ENCODE data around the gene PRSS38.

PRSS38 gene

DNA sequence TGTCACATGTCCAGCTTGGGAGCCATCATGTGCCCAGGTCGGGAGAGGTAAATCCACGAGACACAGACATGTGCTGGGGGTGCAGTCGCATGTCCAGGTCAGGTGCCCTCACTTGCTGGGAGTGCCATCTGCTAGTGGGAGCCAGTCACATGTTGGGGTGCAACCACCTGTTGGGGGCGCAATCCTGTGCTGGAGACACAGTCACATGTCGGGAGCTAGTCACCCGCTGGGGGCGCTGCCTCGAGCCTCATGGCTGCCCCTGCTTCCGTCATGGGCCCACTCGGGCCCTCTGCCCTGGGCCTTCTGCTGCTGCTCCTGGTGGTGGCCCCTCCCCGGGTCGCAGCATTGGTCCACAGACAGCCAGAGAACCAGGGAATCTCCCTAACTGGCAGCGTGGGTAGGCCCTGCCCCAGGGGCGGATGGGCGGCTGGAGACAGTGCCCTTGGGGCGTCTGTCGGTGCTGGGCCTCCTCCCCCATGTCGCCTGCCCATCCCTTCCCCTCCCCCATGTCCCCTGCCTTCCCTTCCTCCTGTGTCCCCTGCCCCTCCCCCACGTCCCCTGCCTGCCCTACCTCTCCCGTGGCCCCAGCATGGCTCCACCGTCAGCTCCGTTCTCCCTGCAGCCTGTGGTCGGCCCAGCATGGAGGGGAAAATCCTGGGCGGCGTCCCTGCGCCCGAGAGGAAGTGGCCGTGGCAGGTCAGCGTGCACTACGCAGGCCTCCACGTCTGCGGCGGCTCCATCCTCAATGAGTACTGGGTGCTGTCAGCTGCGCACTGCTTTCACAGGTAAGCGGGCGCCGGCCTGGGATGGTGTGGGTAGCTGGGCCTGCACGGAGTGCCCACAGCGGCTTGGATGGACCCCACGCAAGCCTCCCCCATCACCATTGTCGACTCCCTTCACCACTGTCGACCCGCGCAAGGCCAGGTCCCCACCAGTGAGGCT lies at the start of gene PRSS38:
Gene PRSS38 (plus strand): TSS at position 208 of the 942 bp plus-strand sequence. CDS start 42 bp downstream, at position 250.
- in situ Hi-C loops (cut with HindIII; ENCODE audit: low sequenced_read_pairs) = no loop called here

DNA sequence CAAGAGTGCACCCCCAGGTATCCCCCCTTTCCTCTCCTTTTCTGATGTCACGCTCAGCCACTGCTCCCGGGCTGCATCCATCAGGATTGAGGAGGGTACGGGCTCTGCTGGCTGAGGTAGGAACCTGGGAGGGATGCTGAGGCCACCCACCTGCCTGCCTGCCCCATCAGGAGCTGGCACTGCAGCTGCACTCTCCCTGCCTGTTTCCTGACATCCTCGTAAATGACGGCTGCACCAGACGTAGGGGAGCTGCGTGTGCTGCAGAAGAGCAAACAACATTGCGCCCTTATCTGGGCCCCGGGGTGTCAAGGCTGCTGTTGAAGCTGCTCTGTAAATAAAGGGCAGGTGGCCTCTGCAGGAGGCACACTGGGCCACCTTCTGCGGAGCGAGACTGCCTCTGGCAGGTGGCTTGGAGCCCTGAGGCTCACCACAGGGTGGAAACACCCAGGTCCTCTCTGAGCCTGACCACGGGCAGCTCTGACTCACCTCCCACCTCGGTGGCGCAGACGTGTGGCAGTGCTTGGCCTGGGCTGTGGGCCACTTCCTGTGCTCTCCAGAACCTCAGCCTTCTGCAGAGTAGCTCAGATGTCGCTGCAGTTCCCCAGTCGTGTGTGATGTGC lies 49.4 kb upstream of the PRSS38 start:
- in situ Hi-C loops (cut with HindIII; ENCODE audit: low sequenced_read_pairs) = loop anchor here (25.0 kb wide), 1 partner anchor 171 kb away; the partner anchor contains the start of gene WNT9A

DNA sequence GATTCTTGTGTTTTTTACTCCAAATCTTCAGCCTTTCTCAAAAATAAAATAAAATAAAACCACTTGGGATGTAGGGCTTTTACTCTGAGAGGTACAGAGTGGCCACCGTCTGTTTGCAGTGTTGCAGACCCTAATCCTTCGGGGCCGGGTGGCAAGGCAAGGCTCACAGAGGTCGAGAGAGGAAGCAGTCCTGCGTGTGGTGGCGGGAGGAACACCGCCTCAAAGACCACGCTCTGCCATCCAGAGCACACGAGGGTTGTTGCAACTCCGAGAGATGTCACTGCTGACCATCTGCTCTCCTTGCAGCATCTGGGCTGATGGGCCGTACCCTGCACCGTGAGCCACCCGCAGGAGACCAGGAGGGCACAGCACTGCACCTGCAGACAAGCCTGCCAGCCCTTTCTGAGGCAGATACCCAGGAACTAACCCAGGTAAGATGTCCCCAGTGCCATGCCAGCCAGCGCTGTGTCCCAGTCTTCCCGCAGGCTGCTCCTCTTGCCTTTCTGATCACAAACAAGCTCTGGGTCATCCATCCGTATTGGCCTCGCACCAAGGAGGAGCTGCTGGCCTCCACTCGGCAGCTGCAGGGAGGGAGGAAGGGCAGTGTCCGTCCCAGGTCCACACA lies 48.7 kb upstream of the PRSS38 start:
- in situ Hi-C loops (cut with HindIII; ENCODE audit: low sequenced_read_pairs) = loop anchor here (25.0 kb wide), 1 partner anchor 171 kb away; the partner anchor contains the start of gene WNT9A

DNA sequence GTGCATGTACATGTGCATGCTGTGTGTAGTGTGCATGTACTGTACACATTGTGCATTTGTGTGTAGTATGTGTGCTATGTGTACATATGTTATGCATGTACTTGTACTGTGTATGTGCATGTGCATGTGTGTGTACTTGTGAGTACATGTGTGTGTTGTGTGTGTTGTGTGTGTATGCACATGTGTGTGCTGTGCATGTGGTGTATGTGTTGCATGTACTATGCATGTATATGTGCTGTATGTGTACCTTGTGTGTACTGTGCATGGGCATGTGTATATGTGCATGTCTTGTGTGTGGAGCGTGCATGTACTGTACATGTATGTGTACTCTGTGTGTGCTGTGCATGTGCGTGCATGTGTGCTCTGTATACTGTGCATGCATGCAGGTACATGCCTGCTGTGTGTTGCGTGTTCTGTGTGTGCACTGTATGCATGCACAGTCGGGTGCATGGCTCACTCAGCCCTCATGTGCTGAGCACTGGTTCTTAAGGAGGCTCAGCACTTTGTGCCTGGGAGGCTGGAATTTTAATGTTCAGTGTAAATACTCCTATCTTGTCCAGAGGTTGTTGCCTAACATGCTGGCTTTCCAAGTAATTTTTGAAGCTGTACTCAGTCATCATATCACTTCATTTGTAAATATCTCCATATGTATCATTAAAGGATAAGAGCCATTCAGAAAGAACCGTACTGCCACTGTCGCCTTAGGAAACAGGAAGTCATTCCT lies 47.9 kb upstream of the PRSS38 start:
- in situ Hi-C loops (cut with HindIII; ENCODE audit: low sequenced_read_pairs) = loop anchor here (25.0 kb wide), 1 partner anchor 170 kb away; the partner anchor contains the start of gene WNT9A

DNA sequence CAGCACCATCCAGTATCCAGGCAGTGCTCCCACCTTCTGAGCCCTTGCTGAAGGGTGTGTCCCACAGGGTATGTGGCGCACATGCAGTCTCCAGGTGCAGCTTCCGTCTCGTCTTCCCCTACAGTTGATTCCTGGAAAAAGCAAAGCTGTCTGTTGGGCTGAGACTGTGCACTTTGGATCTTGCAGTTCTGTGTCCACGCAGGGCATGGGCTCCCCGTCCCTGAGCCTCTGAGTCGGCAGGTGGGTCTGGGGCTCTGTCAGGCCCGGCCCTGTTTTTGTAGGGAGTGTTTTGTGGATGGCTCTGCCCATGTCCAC lies 47.4 kb upstream of the PRSS38 start:
- in situ Hi-C loops (cut with HindIII; ENCODE audit: low sequenced_read_pairs) = loop anchor here (25.0 kb wide), 1 partner anchor 169 kb away; the partner anchor contains the start of gene WNT9A

DNA sequence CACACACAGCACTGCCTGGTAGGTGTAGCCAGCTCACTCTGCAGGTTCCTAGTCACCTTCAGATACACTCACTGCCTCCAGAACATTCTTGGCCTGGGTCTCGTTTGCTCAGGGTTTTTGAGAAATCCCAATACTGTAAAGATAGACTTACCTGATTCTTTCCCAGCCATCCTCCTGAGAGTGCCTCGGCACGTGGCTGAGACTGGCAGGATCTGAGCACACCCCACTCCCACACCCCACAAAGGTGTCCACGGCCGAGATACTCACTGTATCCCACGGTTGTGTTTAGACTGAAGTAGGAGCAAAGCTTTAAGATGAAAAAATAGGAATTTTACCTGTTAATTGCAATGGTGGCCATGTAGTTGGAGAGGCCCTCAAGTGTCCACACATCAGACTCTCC lies 46.8 kb upstream of the PRSS38 start:
- in situ Hi-C loops (cut with HindIII; ENCODE audit: low sequenced_read_pairs) = loop anchor here (25.0 kb wide), 1 partner anchor 169 kb away; the partner anchor contains the start of gene WNT9A

DNA sequence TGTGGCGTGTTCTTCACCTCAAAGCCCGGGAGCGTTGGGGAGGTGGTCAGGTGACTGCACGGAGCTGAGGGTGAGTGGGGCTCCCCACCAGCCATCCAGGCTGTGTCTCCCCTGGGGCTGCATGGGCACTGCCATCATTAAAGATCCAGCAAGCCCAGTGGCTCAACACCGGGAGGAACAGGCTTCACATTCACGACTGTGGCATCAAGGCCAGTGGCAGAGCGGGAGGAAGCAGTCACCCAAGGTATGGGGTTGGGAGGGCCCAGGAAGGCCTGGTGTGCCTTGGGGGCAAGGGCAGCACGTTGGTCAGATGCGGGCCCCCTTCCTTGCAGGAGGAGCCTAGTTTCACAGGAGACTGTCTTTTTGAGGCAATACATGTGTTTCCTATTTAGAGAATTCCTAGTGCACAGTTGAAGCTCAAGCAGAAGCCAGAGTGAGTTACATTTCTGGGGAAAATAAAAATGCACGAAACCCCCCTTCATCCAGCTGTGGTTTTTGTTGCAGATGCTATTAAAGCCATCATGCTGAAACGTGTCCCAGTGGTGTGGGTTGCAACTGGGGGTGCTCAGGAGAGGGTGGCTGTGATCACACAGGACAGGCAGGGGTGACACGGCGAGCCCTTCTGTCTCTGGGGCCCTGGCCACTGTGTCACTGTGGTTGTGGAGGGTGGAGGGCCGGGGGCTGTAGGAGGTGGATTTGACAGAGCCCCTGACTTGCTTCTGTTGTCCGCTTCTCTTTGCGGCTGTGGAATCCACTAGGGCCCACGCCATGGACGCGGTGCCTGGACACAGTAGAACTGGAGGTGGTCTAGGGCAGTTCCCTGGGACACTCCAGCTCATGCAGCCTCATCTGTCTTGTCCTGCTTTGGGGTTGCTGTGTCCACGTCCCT lies 46.2 kb upstream of the PRSS38 start:
- in situ Hi-C loops (cut with HindIII; ENCODE audit: low sequenced_read_pairs) = loop anchor here (25.0 kb wide), 1 partner anchor 168 kb away; the partner anchor contains the start of gene WNT9A

DNA sequence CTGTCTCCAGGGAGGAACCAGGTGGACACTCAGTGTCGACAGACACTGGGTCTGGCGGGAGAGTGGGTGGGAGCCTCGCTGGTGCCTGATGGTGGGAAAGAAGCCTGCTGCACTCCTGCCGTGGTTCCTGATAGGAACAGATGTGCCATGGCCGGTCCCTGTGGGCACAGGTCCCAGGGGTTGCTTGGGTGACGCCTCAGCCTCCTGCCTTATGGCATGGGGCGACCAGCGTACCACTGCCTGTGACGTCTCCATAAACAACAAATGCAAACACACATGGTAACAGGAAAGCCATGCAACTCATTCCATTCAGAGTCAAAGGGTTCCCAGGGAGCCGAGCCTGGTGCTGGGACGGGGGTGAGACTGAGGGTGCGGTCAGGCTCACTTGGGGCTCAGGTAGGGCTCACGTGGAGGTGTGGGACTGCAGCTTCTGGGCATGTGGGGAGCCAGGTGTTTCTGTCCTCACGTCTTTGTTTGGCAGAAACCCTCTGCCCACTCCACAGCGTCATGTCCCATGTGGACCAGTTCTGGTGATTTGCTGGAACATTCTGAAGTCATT lies 45.5 kb upstream of the PRSS38 start:
- in situ Hi-C loops (cut with HindIII; ENCODE audit: low sequenced_read_pairs) = loop anchor here (25.0 kb wide), 1 partner anchor 167 kb away; the partner anchor contains the start of gene WNT9A

DNA sequence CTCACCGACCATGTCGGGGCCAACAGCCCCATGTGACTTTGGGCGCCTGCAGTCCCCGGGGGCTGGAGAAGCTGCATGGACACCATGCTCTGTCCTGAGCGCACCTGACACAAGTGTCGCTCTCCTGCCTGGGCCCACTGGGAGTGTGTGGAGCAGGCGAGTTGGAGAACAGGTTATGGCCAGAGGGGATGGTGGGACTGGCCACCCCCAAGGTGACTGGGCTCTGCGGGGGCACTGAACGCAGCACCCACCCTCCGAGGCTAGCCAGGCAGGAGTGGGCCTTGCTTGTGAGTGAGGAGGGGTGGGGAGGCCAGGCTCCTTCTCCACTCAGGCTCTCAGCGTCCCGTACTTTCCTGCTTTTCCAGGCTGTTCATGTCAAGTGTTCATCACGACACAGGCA lies 44.7 kb upstream of the PRSS38 start:
- in situ Hi-C loops (cut with HindIII; ENCODE audit: low sequenced_read_pairs) = loop anchor here (25.0 kb wide), 1 partner anchor 166 kb away; the partner anchor contains the start of gene WNT9A

DNA sequence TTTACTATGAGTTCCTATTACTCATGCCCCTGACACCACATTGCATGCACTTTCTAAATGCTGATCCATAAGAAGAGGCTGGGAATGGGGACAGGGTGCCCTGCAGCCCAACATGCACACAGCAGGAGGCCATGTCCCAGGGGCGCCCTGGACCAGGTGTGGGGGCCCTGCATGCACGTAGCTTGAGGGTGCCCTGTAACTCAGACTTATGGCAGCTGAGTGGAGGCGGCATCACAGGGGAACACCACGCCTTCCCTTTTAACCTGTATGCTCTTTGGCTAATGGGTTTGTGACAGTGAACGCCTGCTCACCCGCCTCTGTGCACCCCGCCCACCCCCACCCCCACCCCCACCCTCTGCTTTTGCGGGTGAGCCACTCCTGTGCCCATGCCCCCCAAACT lies 44.1 kb upstream of the PRSS38 start:
- in situ Hi-C loops (cut with HindIII; ENCODE audit: low sequenced_read_pairs) = loop anchor here (25.0 kb wide), 1 partner anchor 166 kb away; the partner anchor contains the start of gene WNT9A

DNA sequence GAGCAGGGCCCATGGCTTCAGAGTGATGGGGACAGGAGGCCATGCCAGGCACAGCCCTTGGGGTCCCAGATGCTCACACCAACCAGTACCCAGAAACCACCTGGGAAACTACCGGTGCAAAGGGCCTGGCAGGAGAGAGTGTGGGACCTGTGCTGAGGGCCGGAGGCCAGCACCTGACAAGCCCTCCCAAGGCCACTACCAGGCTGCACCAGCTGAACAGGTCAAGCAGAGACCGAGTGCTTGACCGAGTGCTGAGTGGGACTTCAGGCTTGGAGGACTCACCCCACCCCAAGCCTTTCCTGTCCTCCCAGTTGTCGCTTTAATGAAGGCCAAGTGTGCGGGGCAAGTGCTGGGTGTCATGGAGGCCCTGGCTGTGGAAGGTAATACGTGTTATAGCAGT lies 43.7 kb upstream of the PRSS38 start:
- in situ Hi-C loops (cut with HindIII; ENCODE audit: low sequenced_read_pairs) = loop anchor here (25.0 kb wide), 1 partner anchor 166 kb away; the partner anchor contains the start of gene WNT9A

DNA sequence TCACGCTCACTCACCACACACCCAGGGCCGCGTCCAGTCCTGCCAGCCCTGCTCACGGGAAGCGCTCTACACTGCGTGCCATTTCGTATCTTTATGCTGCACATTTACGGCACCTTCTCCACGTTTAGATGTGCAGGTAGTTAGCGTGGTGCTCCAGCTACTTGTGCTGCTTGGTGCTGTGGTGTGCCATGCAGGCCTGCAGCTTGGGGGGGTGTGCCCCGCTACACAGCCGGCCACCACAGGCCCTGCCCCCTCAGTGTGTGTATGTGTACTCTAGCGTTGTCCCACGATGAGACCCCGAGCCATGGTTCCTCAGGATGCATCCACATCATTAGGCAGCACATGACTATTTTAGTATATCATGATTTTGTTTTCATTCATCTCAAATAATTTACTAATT lies 41.9 kb upstream of the PRSS38 start:
- in situ Hi-C loops (cut with HindIII; ENCODE audit: low sequenced_read_pairs) = loop anchor here (25.0 kb wide), 1 partner anchor 164 kb away; the partner anchor contains the start of gene WNT9A

DNA sequence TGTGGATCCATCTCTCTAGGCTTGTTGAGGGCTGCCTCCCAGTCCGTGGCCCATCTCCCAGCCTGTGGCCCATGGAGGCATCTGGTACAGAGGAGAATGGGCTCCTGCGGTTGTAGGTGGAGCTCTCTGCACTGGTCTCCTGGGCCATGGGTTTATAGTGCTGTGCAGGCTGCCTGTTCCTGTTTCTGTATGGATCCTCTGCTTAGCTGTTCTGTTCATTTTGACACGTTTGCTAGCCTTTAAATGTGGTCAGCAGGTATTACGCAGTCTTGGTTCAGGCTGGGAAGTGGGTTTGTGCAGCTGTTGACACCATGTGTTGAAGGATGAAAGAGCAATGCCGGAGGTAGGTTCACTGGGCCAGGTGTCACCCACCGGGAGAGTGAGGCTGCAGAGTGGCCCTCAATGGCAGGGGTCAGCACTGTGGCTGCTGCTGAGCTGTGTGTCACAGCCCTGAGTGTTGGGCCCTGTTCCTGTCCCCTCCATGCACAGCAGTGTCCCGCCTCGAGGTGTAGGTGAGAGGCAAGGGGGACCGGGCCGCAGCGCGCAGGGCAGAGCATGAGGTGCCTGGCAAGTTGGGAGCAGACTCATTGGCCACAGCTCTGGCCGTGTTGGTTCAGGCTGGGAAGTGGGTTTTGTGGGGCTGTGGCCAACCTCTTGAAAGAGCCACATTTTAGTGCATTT lies 41.3 kb upstream of the PRSS38 start:
- in situ Hi-C loops (cut with HindIII; ENCODE audit: low sequenced_read_pairs) = loop anchor here (25.0 kb wide), 1 partner anchor 163 kb away; the partner anchor contains the start of gene WNT9A

DNA sequence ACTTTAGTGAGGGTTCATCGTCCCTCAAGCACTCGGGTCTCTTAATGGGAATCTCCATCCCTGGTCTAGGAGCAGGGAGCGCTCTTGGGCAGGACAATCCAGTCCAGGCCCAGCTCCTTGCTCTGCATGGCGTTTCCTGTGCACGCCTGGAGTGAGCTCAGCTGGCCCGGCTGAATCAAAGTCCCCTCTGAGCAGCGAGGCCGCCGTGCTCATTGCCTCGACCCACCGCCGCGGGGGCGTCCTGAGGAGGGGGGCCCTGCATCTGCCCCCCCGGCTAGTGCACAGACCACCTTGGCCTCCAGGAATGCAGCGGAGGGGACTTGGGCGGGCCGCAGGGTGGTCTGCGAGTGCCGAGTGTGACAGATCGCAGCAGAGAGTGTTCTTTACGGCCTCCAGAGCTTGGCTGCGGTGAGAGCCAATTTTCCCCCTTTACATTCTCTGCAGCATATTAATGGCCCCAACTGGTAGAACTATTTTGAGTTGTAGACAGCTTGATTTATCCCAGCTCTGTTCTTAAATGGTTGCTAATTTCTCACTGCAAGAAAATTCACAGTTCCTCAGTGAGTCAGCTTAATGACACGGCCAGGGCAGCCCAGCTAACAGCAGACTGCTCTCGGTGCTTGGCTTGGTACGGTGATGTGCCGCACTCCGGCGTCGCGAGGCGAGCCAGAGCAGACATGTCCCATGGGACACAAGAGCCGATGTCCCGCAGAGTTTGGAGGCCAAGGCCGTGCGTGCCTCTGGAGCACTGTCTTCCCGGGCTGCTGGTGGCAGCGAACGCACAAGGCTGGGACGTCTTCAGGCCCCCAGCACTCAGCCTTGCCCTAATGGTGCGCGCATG lies 40.4 kb upstream of the PRSS38 start:
- in situ Hi-C loops (cut with HindIII; ENCODE audit: low sequenced_read_pairs) = loop anchor here (25.0 kb wide), 1 partner anchor 162 kb away; the partner anchor contains the start of gene WNT9A

DNA sequence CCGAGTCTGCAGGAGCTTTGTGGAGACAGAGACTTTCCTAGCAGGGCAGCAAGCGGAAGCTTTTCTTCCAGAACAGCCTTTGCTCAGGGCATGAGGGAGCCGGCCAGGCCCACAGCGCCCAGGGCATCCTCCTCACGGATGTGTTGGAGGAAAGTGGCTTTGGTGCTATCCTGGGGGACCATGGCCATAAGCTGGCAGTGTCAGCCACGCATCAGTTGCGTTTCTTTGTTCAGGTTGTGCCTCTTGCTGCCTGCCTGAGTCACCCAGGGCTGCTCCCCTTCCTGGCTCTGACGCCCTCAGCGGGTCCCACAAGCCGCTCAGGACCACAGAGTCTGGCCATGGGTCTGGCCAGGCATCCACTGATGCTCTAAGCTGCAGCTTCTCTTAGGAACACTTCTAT lies 39.6 kb upstream of the PRSS38 start:
- in situ Hi-C loops (cut with HindIII; ENCODE audit: low sequenced_read_pairs) = no loop called here

DNA sequence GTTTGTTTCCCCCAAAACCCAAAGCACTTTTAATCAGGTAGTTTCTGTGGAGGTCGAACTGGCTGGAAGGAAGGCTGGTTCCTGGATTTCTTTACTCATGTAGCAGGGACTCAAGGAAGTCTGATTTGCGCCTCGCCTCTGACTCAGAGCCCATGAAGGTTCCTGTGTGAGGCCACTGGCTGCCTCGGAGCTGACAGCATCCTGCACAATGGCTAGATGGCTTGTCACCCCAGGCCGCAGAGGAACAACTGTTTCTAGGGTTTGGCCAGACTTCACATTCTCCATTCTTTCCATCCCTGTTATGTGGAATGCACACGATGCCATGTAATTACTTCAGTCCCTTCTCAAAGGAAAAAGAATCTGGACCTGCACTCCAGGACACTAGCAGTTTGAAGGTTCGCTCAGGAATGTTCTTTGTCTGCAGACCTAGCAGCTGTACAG lies 39.1 kb upstream of the PRSS38 start:
- in situ Hi-C loops (cut with HindIII; ENCODE audit: low sequenced_read_pairs) = no loop called here

DNA sequence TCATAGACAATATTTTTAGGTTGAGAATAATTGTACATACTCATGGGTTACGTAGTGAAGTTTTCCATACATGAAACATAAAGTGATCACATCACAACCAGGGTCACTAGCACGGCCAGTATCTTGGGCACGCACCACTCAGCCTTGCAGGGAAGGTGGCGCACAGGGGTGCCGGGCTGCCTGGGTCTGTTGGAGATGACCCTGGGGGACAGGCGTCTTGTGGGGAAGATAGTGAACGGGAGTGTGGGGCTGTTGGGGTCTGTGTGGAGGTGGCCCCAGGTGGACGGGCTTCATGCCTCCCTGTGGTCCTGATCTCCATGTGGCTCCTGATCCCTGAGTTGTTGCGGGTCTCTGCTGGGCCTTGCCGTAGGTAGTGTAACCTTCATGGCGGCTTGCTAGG lies 38.3 kb upstream of the PRSS38 start:
- in situ Hi-C loops (cut with HindIII; ENCODE audit: low sequenced_read_pairs) = no loop called here

Data from DLD1 (cell line).